Measurements from ENCODE around the gene MAGED2. TPM values are rescaled to one million over a fixed set of nuclear protein-coding genes. Genes with fewer than 3 reads are reported as not detected.

The MAGED2 gene
- total RNA-seq, 2 experiments from 2014 or later: 46.3 to 54.2 TPM

GRCh38 chrX:54808109-54808604, 612 bp downstream of the MAGED2 start:
- ChIA-PET CTCF (no interaction called here), POLR2A (interaction anchor here (0.9 kb wide), 1 partner anchor 1100 kb away, joined by 3 read pairs; no protein-coding TSS in a partner anchor)
- H3K27ac Mint-ChIP-seq: peak overlapping the region; percentile 96
- H3K4me3 Mint-ChIP-seq: peak overlapping the region; percentile 91
- peak; percentile 41 for DNase-seq
- peaks cover 18% of the 10 kb centered on the region for H3K27me3 Mint-ChIP-seq
- H3K9me3 Mint-ChIP-seq: no peaks in the 10 kb centered on the region
- peaks cover 29% of the 10 kb centered on the region for H3K4me1 Mint-ChIP-seq
- H3K36me3 Mint-ChIP-seq (ENCODE audit: low read depth): peaks cover 15% of the 10 kb centered on the region

GRCh38 chrX:54808605-54809483, 1.3 kb downstream of the MAGED2 start:
- Mint-ChIP-seq H3K4me3 (peak overlapping the region; percentile 91), H3K27ac (peak overlapping the region; percentile 96)
- POLR2A ChIA-PET: interaction anchor here (0.6 to 0.9 kb wide), 4 partner anchors 191 to 1515 kb away, joined by 3 read pairs; partner anchors contain the start of gene APEX2

DNA sequence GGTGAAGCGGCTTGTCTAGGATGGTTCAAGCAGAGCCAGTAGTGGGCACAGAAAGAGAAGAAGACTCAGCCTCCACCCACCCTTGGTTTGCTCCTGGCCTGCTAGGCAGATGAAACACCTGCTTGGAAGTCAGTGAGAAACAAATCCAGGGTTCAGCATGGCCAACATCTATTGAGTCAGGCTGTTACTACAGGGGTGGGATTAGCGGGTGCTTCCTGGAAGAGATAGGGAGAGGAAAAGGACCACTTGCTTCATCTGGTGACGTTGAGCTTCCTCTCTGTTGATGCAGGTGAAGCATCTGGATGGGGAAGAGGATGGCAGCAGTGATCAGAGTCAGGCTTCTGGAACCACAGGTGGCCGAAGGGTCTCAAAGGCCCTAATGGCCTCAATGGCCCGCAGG, 3.0 kb downstream of the MAGED2 start:
- Mint-ChIP-seq H3K36me3 (ENCODE audit: low read depth) (peaks cover 27% of the 10 kb centered on the region), H3K4me1 (peaks cover 29% of the 10 kb centered on the region), H3K27ac (no peak overlapping the region), H3K4me3 (no peak overlapping the region), H3K27me3 (peaks cover 14% of the 10 kb centered on the region), H3K9me3 (no peaks in the 10 kb centered on the region)
- ChIA-PET POLR2A (no interaction called here), CTCF (no interaction called here)
- DNase-seq: no peak

More at GRCh38 chrX:54808605-54809483, 1.3 kb downstream of the MAGED2 start:
- Mint-ChIP-seq H3K36me3 (ENCODE audit: low read depth) (peaks cover 22% of the 10 kb centered on the region), H3K27me3 (peaks cover 18% of the 10 kb centered on the region), H3K9me3 (no peaks in the 10 kb centered on the region), H3K4me1 (peaks cover 29% of the 10 kb centered on the region)
- CTCF ChIA-PET: interaction anchor here (0.6 kb wide), 1 partner anchor 555 kb away, joined by 3 read pairs; no protein-coding TSS in a partner anchor
- peak; percentile 94 for DNase-seq

DNA sequence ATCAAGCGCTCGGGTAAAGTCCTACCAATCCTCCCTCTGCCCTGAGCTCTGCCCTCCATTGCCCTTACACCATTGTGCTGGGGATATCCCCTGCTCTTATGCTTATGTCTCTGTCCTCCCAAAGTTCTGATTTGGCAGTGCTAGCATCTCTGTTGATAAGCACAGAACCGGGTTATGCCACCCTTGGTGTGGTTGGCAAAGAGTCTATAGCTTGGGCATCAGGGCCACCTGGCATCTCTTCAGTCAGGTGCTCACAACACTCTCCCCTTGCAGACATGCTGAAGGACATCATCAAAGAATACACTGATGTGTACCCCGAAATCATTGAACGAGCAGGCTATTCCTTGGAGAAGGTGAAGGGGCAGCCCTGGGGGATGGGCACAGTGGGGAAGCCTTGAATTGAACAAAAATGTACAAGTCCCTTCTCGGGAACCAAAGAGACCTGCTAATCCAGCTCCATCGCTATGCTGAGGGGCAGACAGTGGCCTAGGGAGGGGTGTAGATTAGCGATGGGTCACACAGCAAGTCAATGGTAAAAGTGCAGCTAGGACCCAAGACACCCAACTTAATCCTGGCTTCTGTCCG, 3.8 kb downstream of the MAGED2 start:
- H3K4me1 Mint-ChIP-seq: peaks cover 29% of the 10 kb centered on the region
- H3K27ac Mint-ChIP-seq: no peak overlapping the region
- no peaks in the 10 kb centered on the region for H3K9me3 Mint-ChIP-seq
- POLR2A ChIA-PET: no interaction called here
- CTCF ChIA-PET: no interaction called here
- no peak for DNase-seq
- peaks cover 35% of the 10 kb centered on the region for H3K36me3 Mint-ChIP-seq (ENCODE audit: low read depth)
- no peak overlapping the region for H3K4me3 Mint-ChIP-seq
- peaks cover 11% of the 10 kb centered on the region for H3K27me3 Mint-ChIP-seq

DNA sequence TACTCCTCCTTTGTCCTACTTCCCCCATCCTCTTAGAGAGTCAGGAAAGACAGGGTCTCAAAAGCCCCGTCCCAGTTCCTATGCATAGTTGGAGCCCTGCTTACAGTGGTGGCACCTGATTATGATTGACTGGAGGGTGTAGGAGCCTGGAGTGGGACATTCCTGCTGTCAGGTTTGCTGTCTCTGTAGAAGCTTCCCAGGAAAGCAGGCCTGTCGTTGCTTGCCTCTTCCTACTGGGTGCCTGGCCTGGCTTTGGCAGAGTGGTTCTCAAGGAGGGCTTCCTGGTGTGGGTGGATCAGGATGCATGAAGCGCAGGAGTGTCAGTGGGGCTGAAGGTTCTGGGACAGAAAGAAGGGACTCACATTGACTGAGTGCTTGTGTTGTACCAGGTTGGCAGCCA, 4.8 kb downstream of the MAGED2 start:
- DNase-seq: no peak
- Mint-ChIP-seq H3K27me3 (peaks cover 6% of the 10 kb centered on the region), H3K36me3 (ENCODE audit: low read depth) (peaks cover 38% of the 10 kb centered on the region), H3K27ac (no peak overlapping the region), H3K9me3 (no peaks in the 10 kb centered on the region), H3K4me3 (no peak overlapping the region), H3K4me1 (peaks cover 28% of the 10 kb centered on the region)
- ChIA-PET CTCF (no interaction called here), POLR2A (no interaction called here)

DNA sequence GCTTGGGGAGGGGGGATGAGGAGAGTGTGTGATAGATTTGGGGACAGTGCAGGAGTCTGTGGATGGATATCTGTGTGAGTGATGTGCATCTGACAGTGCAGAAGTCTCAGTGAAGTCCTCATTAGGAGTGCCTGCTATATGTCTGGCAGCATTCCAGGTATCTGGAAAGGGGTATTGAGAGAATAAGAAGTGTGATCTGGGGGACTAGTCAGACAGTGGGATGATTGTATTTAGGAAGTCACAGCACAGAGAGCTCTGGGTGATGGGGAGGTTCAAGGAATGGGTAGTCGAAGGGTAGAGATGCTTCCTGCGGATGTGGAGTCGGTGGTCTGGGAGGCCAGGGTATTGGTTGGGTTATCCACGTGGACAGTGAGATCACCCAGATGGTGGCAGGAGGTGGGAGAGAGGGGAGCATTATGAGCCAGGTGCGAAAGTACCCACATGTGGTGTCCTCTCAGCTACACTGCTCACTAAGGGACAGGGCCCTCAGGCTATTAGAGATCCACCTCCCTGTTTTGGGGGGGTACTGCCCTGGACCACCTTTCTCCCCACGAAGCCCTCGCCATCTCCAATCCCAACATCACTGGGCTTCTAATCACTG, 9.8 kb downstream of the MAGED2 start:
- ChIA-PET POLR2A (no interaction called here), CTCF (no interaction called here)
- no peak for DNase-seq
- Mint-ChIP-seq H3K4me3 (no peak overlapping the region), H3K27ac (no peak overlapping the region), H3K27me3 (no peaks in the 10 kb centered on the region), H3K4me1 (peaks cover 6% of the 10 kb centered on the region), H3K36me3 (ENCODE audit: low read depth) (peaks cover 28% of the 10 kb centered on the region), H3K9me3 (no peaks in the 10 kb centered on the region)

GRCh38 chrX:54818221-54818620, 10.7 kb downstream of the MAGED2 start:
- no peak for DNase-seq
- Mint-ChIP-seq H3K27me3 (no peaks in the 10 kb centered on the region), H3K4me1 (peaks cover 6% of the 10 kb centered on the region), H3K4me3 (no peak overlapping the region), H3K36me3 (ENCODE audit: low read depth) (peaks cover 22% of the 10 kb centered on the region), H3K9me3 (no peaks in the 10 kb centered on the region), H3K27ac (no peak overlapping the region)
- CTCF ChIA-PET: no interaction called here
- POLR2A ChIA-PET: no interaction called here

- H3K36me3 Mint-ChIP-seq (ENCODE audit: low read depth): peaks cover 13% of the 10 kb centered on the region
- ChIA-PET POLR2A (no interaction called here), CTCF (no interaction called here)
- no peaks in the 10 kb centered on the region for H3K27me3 Mint-ChIP-seq
- peak overlapping the region; percentile 13 for H3K27ac Mint-ChIP-seq
- H3K4me3 Mint-ChIP-seq: no peak overlapping the region
- H3K4me1 Mint-ChIP-seq: peaks cover 6% of the 10 kb centered on the region
- no peaks in the 10 kb centered on the region for H3K9me3 Mint-ChIP-seq
- no peak for DNase-seq
Observed at GRCh38 chrX:54819201-54819600, 11.7 kb downstream of the MAGED2 start.

- no peaks in the 10 kb centered on the region for H3K9me3 Mint-ChIP-seq
- H3K4me1 Mint-ChIP-seq: peaks cover 6% of the 10 kb centered on the region
- H3K4me3 Mint-ChIP-seq: no peak overlapping the region
- CTCF ChIA-PET: no interaction called here
- no peak for DNase-seq
- no peaks in the 10 kb centered on the region for H3K27me3 Mint-ChIP-seq
- peaks cover 9% of the 10 kb centered on the region for H3K36me3 Mint-ChIP-seq (ENCODE audit: low read depth)
- POLR2A ChIA-PET: no interaction called here
- H3K27ac Mint-ChIP-seq: no peak overlapping the region
Observed at GRCh38 chrX:54820737-54821136, 13.2 kb downstream of the MAGED2 start.

DNA sequence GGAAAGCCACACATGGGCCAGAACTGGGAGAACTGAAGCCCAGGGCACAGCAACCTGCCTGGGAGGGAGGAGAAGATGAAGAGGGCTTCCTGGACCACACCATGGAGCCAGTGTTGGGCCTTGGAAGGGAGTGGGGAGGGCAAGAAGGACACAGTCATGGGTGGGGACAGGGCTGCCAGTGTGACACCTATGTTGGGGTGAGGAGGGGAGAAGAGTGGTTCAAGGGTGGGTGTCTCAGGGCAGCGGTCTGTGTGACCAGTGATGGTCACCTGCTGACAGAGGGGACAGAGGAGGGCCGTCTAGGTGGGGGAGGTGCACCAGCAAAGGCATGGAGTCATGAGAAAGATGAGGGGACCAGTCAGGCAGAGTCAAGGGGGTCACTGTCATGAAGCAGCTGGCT, 13.8 kb downstream of the MAGED2 start:
- Mint-ChIP-seq H3K27ac (no peak overlapping the region), H3K36me3 (ENCODE audit: low read depth) (peaks cover 4% of the 10 kb centered on the region), H3K4me1 (peaks cover 6% of the 10 kb centered on the region), H3K9me3 (no peaks in the 10 kb centered on the region), H3K4me3 (no peak overlapping the region), H3K27me3 (no peaks in the 10 kb centered on the region)
- CTCF ChIA-PET: no interaction called here
- no peak for DNase-seq
- POLR2A ChIA-PET: no interaction called here

DNA sequence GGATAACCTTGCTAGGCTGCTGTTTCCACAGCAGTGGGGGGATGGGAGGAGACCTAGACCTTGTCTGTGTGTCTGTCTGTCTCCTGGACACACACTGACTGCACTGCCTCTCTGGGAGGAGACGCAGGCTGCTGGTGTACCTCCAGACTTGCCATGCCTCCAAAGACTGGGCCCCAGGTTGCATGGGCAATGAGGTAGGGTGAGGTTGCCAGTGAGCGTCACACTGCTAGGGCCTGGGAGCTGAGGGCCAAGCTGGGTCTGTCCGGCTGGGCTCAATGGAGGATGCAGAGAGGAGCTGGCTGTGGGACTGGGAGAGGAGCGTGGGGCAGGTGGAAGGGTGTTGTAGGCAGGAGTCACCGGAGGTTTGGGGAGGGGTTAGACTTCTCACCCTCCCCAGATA, 16.6 kb downstream of the MAGED2 start:
- Mint-ChIP-seq H3K36me3 (ENCODE audit: low read depth) (no peaks in the 10 kb centered on the region), H3K27me3 (no peaks in the 10 kb centered on the region), H3K9me3 (no peaks in the 10 kb centered on the region), H3K4me3 (no peak overlapping the region), H3K27ac (no peak overlapping the region), H3K4me1 (peaks cover 2% of the 10 kb centered on the region)
- ChIA-PET POLR2A (no interaction called here), CTCF (no interaction called here)
- no peak for DNase-seq

GRCh38 chrX:54824722-54825121, 17.2 kb downstream of the MAGED2 start:
- H3K36me3 Mint-ChIP-seq (ENCODE audit: low read depth): no peaks in the 10 kb centered on the region
- H3K9me3 Mint-ChIP-seq: no peaks in the 10 kb centered on the region
- no peak overlapping the region for H3K4me3 Mint-ChIP-seq
- POLR2A ChIA-PET: no interaction called here
- H3K4me1 Mint-ChIP-seq: no peaks in the 10 kb centered on the region
- DNase-seq: no peak
- H3K27me3 Mint-ChIP-seq: no peaks in the 10 kb centered on the region
- no peak overlapping the region for H3K27ac Mint-ChIP-seq
- CTCF ChIA-PET: no interaction called here

GRCh38 chrX:54825716-54826438, 18.3 kb downstream of the MAGED2 start:
- Mint-ChIP-seq H3K27ac (no peak overlapping the region), H3K36me3 (ENCODE audit: low read depth) (no peaks in the 10 kb centered on the region), H3K4me1 (no peaks in the 10 kb centered on the region), H3K9me3 (no peaks in the 10 kb centered on the region), H3K4me3 (no peak overlapping the region), H3K27me3 (no peaks in the 10 kb centered on the region)
- ChIA-PET CTCF (no interaction called here), POLR2A (no interaction called here)
- no peak for DNase-seq
